HEK293 (cell line): ENCODE data around the gene STEAP1B.

ENCODE experiments used
- CTCF ChIA-PET: fragments of 350-600 bp; formaldehyde crosslinking; extraction: SDS; loops from one replicate; lab custom pipeline; 2021; ENCODE audit warnings: antibody characterized with exemption; lab: Yijun Ruan, JAX
- POLR2A ChIA-PET: fragments of 300-600 bp; formaldehyde crosslinking; extraction: SDS; loops from one replicate; lab custom pipeline; 2020; ENCODE audit warnings: antibody characterized with exemption, inconsistent platforms; lab: Yijun Ruan, JAX
- H3K27ac ChIP-seq: fragments of 200-500 bp; sonication (Bioruptor generic); 2 replicates; pipeline ENCODE4 v1.5.1; 2014; ENCODE audit warnings: low read depth, low read length, control low read depth, inconsistent platforms; ENCODE audit errors: extremely low read depth
- H3K36me3 ChIP-seq, 2 experiments: fragments of 200-500 bp in 1 of 2; sonication (Bioruptor generic) in 1 of 2; 1 replicate in 1 of 2; 2 replicates in 1 of 2; pipeline ENCODE4 v1.5.1; 2014 to 2017; ENCODE audit warnings: inconsistent platforms in 2 of 2, low read length in 2 of 2; ENCODE audit not compliant: control insufficient read depth in 2 of 2, insufficient read depth in 1 of 2
- H3K4me1 ChIP-seq: fragments of 200-500 bp; sonication (Bioruptor generic); 2 replicates; pipeline ENCODE4 v1.5.1; 2014; ENCODE audit warnings: mild to moderate bottlenecking, low read length, inconsistent platforms; ENCODE audit not compliant: control insufficient read depth, insufficient read depth
- H3K4me3 ChIP-seq: 2 replicates; pipeline ENCODE4 v1.5.1; 2011; ENCODE audit warnings: low read depth, mild to moderate bottlenecking, control low read depth, low read length, moderate library complexity
- H3K9me3 ChIP-seq: fragments of 200-500 bp; sonication (Bioruptor generic); 2 replicates; pipeline ENCODE4 v1.5.1; 2014; ENCODE audit warnings: low read depth, low read length, inconsistent platforms; ENCODE audit not compliant: control insufficient read depth, insufficient read depth
- HOXC10 ChIP-seq: sonication (generic); formaldehyde crosslinking; IDR thresholded peaks from 2 replicates; pipeline ENCODE4 v1.8.1; 2023; ENCODE audit warnings: mild to moderate bottlenecking, missing genetic modification reagents
- PATZ1 ChIP-seq: fragments of 450-650 bp; formaldehyde crosslinking; IDR thresholded peaks from 2 replicates; pipeline ENCODE4 v1.5.1; 2016; ENCODE audit warnings: missing biosample characterization, missing genetic modification characterization
- REPIN1 ChIP-seq: fragments of 450-650 bp; formaldehyde crosslinking; IDR thresholded peaks from 2 replicates; pipeline ENCODE4 v1.5.1; 2017; ENCODE audit warnings: missing biosample characterization, missing genetic modification characterization, low read depth
- ZBTB11 ChIP-seq: fragments of 450-650 bp; formaldehyde crosslinking; conservative IDR thresholded peaks from 2 replicates; pipeline ENCODE4 v1.5.1; 2016; ENCODE audit warnings: low read depth, missing biosample characterization, missing genetic modification characterization
- ZFP69B ChIP-seq: fragments of 450-650 bp; formaldehyde crosslinking; IDR thresholded peaks from 2 replicates; pipeline ENCODE4 v1.5.1; 2016; ENCODE audit warnings: missing biosample characterization, missing genetic modification characterization
- ZNF169 ChIP-seq: fragments of 450-650 bp; formaldehyde crosslinking; IDR thresholded peaks from 2 replicates; pipeline ENCODE4 v1.5.1; 2016; ENCODE audit warnings: missing biosample characterization, missing genetic modification characterization
- ZNF2 ChIP-seq: fragments of 450-650 bp; formaldehyde crosslinking; IDR thresholded peaks from 2 replicates; pipeline ENCODE4 v1.5.1; 2016; ENCODE audit warnings: missing biosample characterization, missing genetic modification characterization
- ZNF274 ChIP-seq, 2 experiments: fragments of 200-500 bp in 1 of 2; fragments of 450-650 bp in 1 of 2; sonication (Bioruptor generic) in 1 of 2; formaldehyde crosslinking in 1 of 2; IDR thresholded peaks; 2 replicates each; pipeline versions ENCODE4 v1.5.1 to v1.6.1; 2014 to 2016; ENCODE audit warnings: borderline replicate concordance in 1 of 2, inconsistent platforms in 1 of 2, low read length in 1 of 2, missing biosample characterization in 1 of 2, missing genetic modification characterization in 1 of 2
- ZNF302 ChIP-seq: fragments of 450-650 bp; formaldehyde crosslinking; IDR thresholded peaks from 2 replicates; pipeline ENCODE4 v1.5.1; 2016; ENCODE audit warnings: missing biosample characterization, missing genetic modification characterization, low read depth
- ZNF335 ChIP-seq: fragments of 450-650 bp; formaldehyde crosslinking; conservative IDR thresholded peaks from 2 replicates; pipeline ENCODE4 v1.5.1; 2016; ENCODE audit warnings: missing biosample characterization, missing genetic modification characterization
- ZNF362 ChIP-seq: fragments of 450-650 bp; formaldehyde crosslinking; IDR thresholded peaks from 2 replicates; pipeline ENCODE4 v1.5.1; 2016; ENCODE audit warnings: missing biosample characterization, missing genetic modification characterization
- ZNF394 ChIP-seq: fragments of 450-650 bp; formaldehyde crosslinking; IDR thresholded peaks from 2 replicates; pipeline ENCODE4 v1.5.1; 2016; ENCODE audit warnings: missing biosample characterization, missing genetic modification characterization, mild to moderate bottlenecking, moderate library complexity, borderline replicate concordance
- ZNF600 ChIP-seq: fragments of 450-650 bp; formaldehyde crosslinking; IDR thresholded peaks from 2 replicates; pipeline ENCODE4 v1.5.1; 2016; ENCODE audit warnings: missing biosample characterization, missing genetic modification characterization
- ZNF692 ChIP-seq: fragments of 450-650 bp; formaldehyde crosslinking; IDR thresholded peaks from 2 replicates; pipeline ENCODE4 v1.5.1; 2016; ENCODE audit warnings: missing biosample characterization, missing genetic modification characterization
- ZNF701 ChIP-seq: fragments of 450-650 bp; formaldehyde crosslinking; IDR thresholded peaks from 2 replicates; pipeline ENCODE4 v1.5.1; 2016; ENCODE audit warnings: missing biosample characterization, missing genetic modification characterization
- ZNF837 ChIP-seq: fragments of 450-650 bp; formaldehyde crosslinking; IDR thresholded peaks from 2 replicates; pipeline ENCODE4 v1.5.1; 2016; ENCODE audit warnings: missing biosample characterization, missing genetic modification characterization
- ZSCAN23 ChIP-seq: fragments of 450-650 bp; formaldehyde crosslinking; IDR thresholded peaks from 2 replicates; pipeline ENCODE4 v1.5.1; 2016; ENCODE audit warnings: missing biosample characterization, missing genetic modification characterization

STEAP1B gene

GRCh38 chr7:22460363-22460988 lies 39.5 kb downstream of the STEAP1B start:
- Histone ChIP-seq H3K36me3 (no peaks in the 10 kb centered on the region), H3K27ac (no peak overlapping the region), H3K9me3 (no peaks in the 10 kb centered on the region), H3K4me1 (no peaks in the 10 kb centered on the region), H3K4me3 (no peak overlapping the region)
- CTCF ChIA-PET, result interaction anchor here (0.5 to 1.9 kb wide), 5 partner anchors 8 to 1910 kb away, joined by 4 to 14 read pairs (median 4); no protein-coding TSS in a partner anchor
- POLR2A ChIA-PET, result interaction anchor here (0.6 kb wide), 1 partner anchor 354 kb away, joined by 3 read pairs; no protein-coding TSS in a partner anchor
- TF ChIP-seq ZNF362 (tag by site-specific recombination) (no peak), ZNF274 (IDR thresholded peaks at IDR 0.05; ENCODE audit: low read length) (no peak), ZNF274 (tag by site-specific recombination; IDR thresholded peaks at IDR 0.05; ENCODE audit: borderline replicate concordance) (no peak), PATZ1 (tag by site-specific recombination) (no peak), ZNF692 (tag by site-specific recombination) (no peak), ZNF837 (tag by site-specific recombination) (no peak), ZNF335 (tag by site-specific recombination) (no peak), ZNF701 (tag by site-specific recombination) (no peak), ZFP69B (tag by site-specific recombination) (no peak), REPIN1 (tag by site-specific recombination) (no peak), ZNF600 (tag by site-specific recombination) (no peak), ZNF169 (no peak), ZNF2 (tag by site-specific recombination) (no peak)
- TF ChIP-seq, all 188 proteins: peak for 0

GRCh38 chr7:22457471-22457870 lies 42.5 kb downstream of the STEAP1B start:
- CTCF ChIA-PET, result interaction anchor here (1.0 kb wide), 1 partner anchor 32 kb away, joined by 3 read pairs; no protein-coding TSS in a partner anchor
- POLR2A ChIA-PET, result no interaction called here
- H3K4me1 ChIP-seq, result no peaks in the 10 kb centered on the region
- TF ChIP-seq ZSCAN23 (no peak), ZNF394 (tag by site-specific recombination) (no peak), ZBTB11 (tag by site-specific recombination) (no peak), ZNF302 (tag by site-specific recombination) (no peak), HOXC10 (CRISPR knock-in tag) (no peak)
- H3K27ac ChIP-seq, result no peak overlapping the region
- no peaks in the 10 kb centered on the region for H3K36me3 ChIP-seq
- H3K9me3 ChIP-seq, result no peaks in the 10 kb centered on the region
- H3K4me3 ChIP-seq, result no peak overlapping the region
